ENCODE data around the gene RAB14. TPM values are rescaled to one million over a fixed set of nuclear protein-coding genes. Genes with fewer than 3 reads are reported as not detected.
A peak's percentile ranks its signal among the peaks of the same experiment; 100 is the strongest.

Gene RAB14
- total RNA-seq, 3 donors from 2014 or later, result 70.1 to 87.2 (median 76.2) TPM

- DNase-seq (no peak), ATAC-seq (no peak)
- Histone ChIP-seq H3K4me3 (no peak overlapping the region), H3K36me3 (ENCODE audit: low read depth) (no peaks in the 10 kb centered on the region), H3K9me3 (no peaks in the 10 kb centered on the region), H3K4me1 (ENCODE audit: low read depth) (no peaks in the 10 kb centered on the region)
- TF ChIP-seq CTCF (IDR thresholded peaks at IDR 0.05), result no peak
- intact Hi-C loops (cut with DNase I, micrococcal nuclease), result no loop called here
Observed at GRCh38 chr9:121150188-121150587, 51.5 kb downstream of the RAB14 start.

DNA sequence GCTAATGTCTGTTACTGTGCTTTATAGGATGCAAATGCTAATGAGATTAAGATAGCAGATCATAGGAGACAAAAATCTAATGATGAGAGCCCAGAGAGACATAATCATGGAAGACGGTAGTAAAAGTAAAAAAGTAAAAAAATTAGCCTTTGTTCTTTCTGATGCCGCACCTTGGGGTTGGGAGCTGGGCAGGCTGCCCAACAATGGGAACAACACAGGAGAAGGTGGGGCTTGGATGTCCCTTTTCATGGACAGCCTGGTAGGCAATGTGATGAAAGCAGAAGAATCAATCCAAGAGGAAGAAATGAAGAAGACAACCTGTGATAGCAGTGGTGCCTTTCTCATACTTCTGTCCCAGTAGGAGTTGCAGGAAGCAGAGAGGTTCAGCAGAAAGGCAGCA is 57.2 kb downstream of the RAB14 start:
- peak; percentile 45 for ATAC-seq
- peak in 2 of 3 donors; percentile 49 to 51 for DNase-seq
- intact Hi-C loops (cut with DNase I, micrococcal nuclease), result no loop called here

GRCh38 chr9:121143771-121144170 is 57.9 kb downstream of the RAB14 start:
- TF ChIP-seq CTCF (IDR thresholded peaks at IDR 0.05), result no peak
- no peak for DNase-seq
- intact Hi-C loops (cut with DNase I, micrococcal nuclease), result no loop called here
- no peaks in the 10 kb centered on the region for H3K9me3 ChIP-seq
- H3K36me3 ChIP-seq (ENCODE audit: low read depth), result no peaks in the 10 kb centered on the region
- H3K4me3 ChIP-seq, result no peak overlapping the region
- no peaks in the 10 kb centered on the region for H3K4me1 ChIP-seq (ENCODE audit: low read depth)
- ATAC-seq, result no peak

More for the DNA sequence above, 57.2 kb downstream of the RAB14 start:
- H3K36me3 ChIP-seq (ENCODE audit: low read depth), result no peaks in the 10 kb centered on the region
- H3K4me3 ChIP-seq, result no peak overlapping the region
- H3K4me1 ChIP-seq (ENCODE audit: low read depth), result no peaks in the 10 kb centered on the region
- TF ChIP-seq CTCF (IDR thresholded peaks at IDR 0.05), result no peak
- H3K9me3 ChIP-seq, result no peaks in the 10 kb centered on the region

DNA sequence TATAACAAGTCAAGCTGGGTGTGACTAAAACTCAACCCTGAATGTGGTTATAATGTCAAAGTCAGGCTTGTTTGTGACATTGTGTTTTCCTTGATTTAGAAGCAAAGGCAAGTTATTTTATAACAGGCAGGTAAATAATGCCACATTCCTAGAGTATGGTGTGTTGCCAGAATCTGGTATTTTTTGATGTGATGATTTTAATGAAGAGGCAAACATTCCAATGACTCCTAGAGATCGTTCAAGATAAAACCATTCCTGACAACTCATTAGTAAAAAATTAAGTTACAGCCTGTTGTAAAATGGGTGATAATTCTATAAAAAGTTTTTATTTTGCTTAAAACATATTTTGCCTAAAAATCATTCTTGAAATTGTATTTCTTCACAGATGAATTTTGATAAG is 60.0 kb downstream of the RAB14 start:
- Histone ChIP-seq H3K4me1 (ENCODE audit: low read depth) (no peaks in the 10 kb centered on the region), H3K9me3 (no peaks in the 10 kb centered on the region), H3K36me3 (ENCODE audit: low read depth) (no peaks in the 10 kb centered on the region), H3K4me3 (no peak overlapping the region)
- ATAC-seq (no peak), DNase-seq (no peak)
- intact Hi-C loops (cut with DNase I, micrococcal nuclease), result no loop called here
- no peak for TF ChIP-seq CTCF (IDR thresholded peaks at IDR 0.05)

- ATAC-seq, result no peak
- DNase-seq, result no peak
- intact Hi-C loops (cut with DNase I, micrococcal nuclease), result no loop called here
- H3K4me3 ChIP-seq, result no peak overlapping the region
- TF ChIP-seq CTCF (IDR thresholded peaks at IDR 0.05), result no peak
- H3K9me3 ChIP-seq, result no peaks in the 10 kb centered on the region
- no peaks in the 10 kb centered on the region for H3K36me3 ChIP-seq (ENCODE audit: low read depth)
- H3K4me1 ChIP-seq (ENCODE audit: low read depth), result no peaks in the 10 kb centered on the region
Observed at GRCh38 chr9:121141306-121141705, 60.4 kb downstream of the RAB14 start.

- H3K36me3 ChIP-seq (ENCODE audit: low read depth), result no peaks in the 10 kb centered on the region
- TF ChIP-seq CTCF (IDR thresholded peaks at IDR 0.05), result no peak
- no peak for DNase-seq
- no peaks in the 10 kb centered on the region for H3K9me3 ChIP-seq
- intact Hi-C loops (cut with DNase I, micrococcal nuclease), result no loop called here
- ATAC-seq, result no peak
- no peak overlapping the region for H3K4me3 ChIP-seq
- no peaks in the 10 kb centered on the region for H3K4me1 ChIP-seq (ENCODE audit: low read depth)
Observed at GRCh38 chr9:121140162-121140561, 61.5 kb downstream of the RAB14 start.
